H1 (cell line): Measurements from ENCODE around the gene KLHDC4. TPM values are rescaled to one million over a fixed set of nuclear protein-coding genes. Genes with fewer than 3 reads are reported as not detected.

Source experiments
- BRCA1 ChIP-seq: IDR thresholded peaks from 2 replicates; pipeline ENCODE4 v1.6.1; 2012; ENCODE audit warnings: low read depth, low read length, improper control_type of control experiment
- polyA plus RNA-seq, 7 experiments: library from polyadenylated mRNA; depleted of rRNA in 3 of 7; stranded (reverse) in 5 of 7; unstranded in 2 of 7; fragments of >200 nt in 5 of 7; fragments of 200-250 nt in 2 of 7; gene quantifications; 1 replicate in 5 of 7; 2 replicates in 1 of 7; 4 replicates in 1 of 7; pipeline versions ENCODE4 v1.2.1 to v1.2.3, GENCODE V29; 2011 to 2013; ENCODE audit warnings: missing spikeins in 2 of 7, mixed read lengths in 2 of 7
- total RNA-seq: library from RNA; stranded (reverse); fragmentation: NEBNext Ultra II Directional; extraction: Animal tissue kit (Norgen Biotek cat#: 25700); gene quantifications from 2 replicates; pipeline ENCODE4 v1.2.1, GENCODE V29; 2021
- TF ChIP-seq, protein P1 (sequence below): IDR thresholded peaks from 2 replicates; pipeline ENCODE4 v1.6.1; 2011; ENCODE audit warnings: low read depth, mild to moderate bottlenecking, low read length; ENCODE audit not compliant: insufficient read depth

The KLHDC4 gene
- total and polyA plus RNA-seq, 2 of the 8 experiments (the other 6 are each of a cell fraction or from before 2014, with no cell fraction given) = 23.7 to 63.9 TPM

GRCh38 chr16:87765776-87766484 is at the start of gene KLHDC4 (continued):
- no peak for TF ChIP-seq BRCA1
- TF ChIP-seq, protein P1, sequence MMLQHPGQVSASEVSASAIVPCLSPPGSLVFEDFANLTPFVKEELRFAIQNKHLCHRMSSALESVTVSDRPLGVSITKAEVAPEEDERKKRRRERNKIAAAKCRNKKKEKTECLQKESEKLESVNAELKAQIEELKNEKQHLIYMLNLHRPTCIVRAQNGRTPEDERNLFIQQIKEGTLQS = peak; percentile 81
